ENCODE measurements around the gene ABCC6.

GRCh38 chr16:16124974-16125373, 98.3 kb downstream of the ABCC6 start:
- TF ChIP-seq POLR2AphosphoS5 (IDR thresholded peaks at IDR 0.05; ENCODE audit: low read depth, low read length): no peak
- TF ChIP-seq TAF1 (IDR thresholded peaks at IDR 0.05; ENCODE audit: low read depth, low read length): no peak
- TF ChIP-seq POLR2A (IDR thresholded peaks at IDR 0.05; ENCODE audit: low read depth, low read length): no peak
- no peak for TF ChIP-seq PAX5 (IDR thresholded peaks at IDR 0.05; ENCODE audit: insufficient read depth, low read length, severe bottlenecking)
- no peak for TF ChIP-seq SPI1 (IDR thresholded peaks at IDR 0.05; ENCODE audit: low read depth, low read length)
- TF ChIP-seq POU2F2 (IDR thresholded peaks at IDR 0.05; ENCODE audit: low read depth, low read length): no peak
